B cell (primary cell): ENCODE data around the gene JPT1. TPM values are rescaled to one million over a fixed set of nuclear protein-coding genes. Genes with fewer than 3 reads are reported as not detected.
A peak's percentile ranks its signal among the peaks of the same experiment; 100 is the strongest.

ENCODE experiments used
- ATAC-seq: fragments of 200-7000 bp; cut with Tn5 transposase; one replicate; pipeline ENCODE4 v1.10.0; 2021; ENCODE audit warnings: low read depth, mild to moderate bottlenecking, moderate number of reproducible peaks, moderate library complexity
- CTCF ChIA-PET: fragments of 350-600 bp; sonication (Branson Sonifier 250); formaldehyde crosslinking; loops from one replicate; lab custom pipeline; 2021; ENCODE audit warnings: antibody characterized with exemption, inconsistent platforms; lab: Charles Lee
- POLR2A ChIA-PET: fragments of 350-600 bp; sonication (Branson Sonifier 250); formaldehyde crosslinking; loops from one replicate; lab custom pipeline; 2021; ENCODE audit warnings: antibody characterized with exemption; lab: Charles Lee
- DNase-seq: peaks from one replicate; pipeline ENCODE4 v3.0.0; 2013
- H2AFZ ChIP-seq: 2 replicates; pipeline ENCODE4 v1.6.1; 2012; ENCODE audit warnings: mild to moderate bottlenecking, low read depth, low read length; ENCODE audit not compliant: insufficient read depth, poor library complexity, severe bottlenecking
- H3K27ac ChIP-seq, 2 donors: 1 replicate in 1 of 2; 2 replicates in 1 of 2; pipeline ENCODE4 v1.5.1; 2012 to 2013; ENCODE audit warnings: low read length in 2 of 2, mild to moderate bottlenecking in 2 of 2, moderate library complexity in 1 of 2
- H3K27me3 ChIP-seq, 4 experiments: fragments of 200-600 bp in 1 of 4; sonication (generic) in 1 of 4; replicated peaks in 1 of 4; 1 replicate in 2 of 4; 2 replicates in 2 of 4; pipeline versions ENCODE4 v1.6.1 to v1.7.0; 2013 to 2016; ENCODE audit warnings: low read length in 3 of 4, mild to moderate bottlenecking in 2 of 4, mixed read lengths in 1 of 4, moderate library complexity in 1 of 4; ENCODE audit not compliant: insufficient read depth in 4 of 4, control insufficient read depth in 3 of 4; ENCODE audit errors: control extremely low read depth in 1 of 4
- H3K36me3 ChIP-seq, 2 experiments: replicated peaks in 1 of 2; 1 replicate in 1 of 2; 2 replicates in 1 of 2; pipeline versions ENCODE4 v1.6.1 to v1.7.1; 2013; ENCODE audit warnings: low read length in 1 of 2; ENCODE audit not compliant: insufficient read depth in 2 of 2, control insufficient read depth in 1 of 2; ENCODE audit errors: control extremely low read depth in 1 of 2, extremely low read depth in 1 of 2
- H3K4me1 ChIP-seq, 2 donors: fragments of 200-600 bp in 1 of 2; sonication (generic) in 1 of 2; 1 replicate in 1 of 2; 2 replicates in 1 of 2; pipeline versions ENCODE4 v1.5.1 to v1.6.1; 2013 to 2017; ENCODE audit warnings: low read length in 2 of 2; ENCODE audit not compliant: control insufficient read depth in 2 of 2, insufficient read depth in 2 of 2
- H3K4me2 ChIP-seq: replicated peaks from 2 replicates; pipeline ENCODE3; 2012; ENCODE audit warnings: mild to moderate bottlenecking, low read depth, low read length; ENCODE audit not compliant: poor library complexity, severe bottlenecking
- H3K4me3 ChIP-seq, 5 experiments: fragments of 200-600 bp in 1 of 5; sonication (generic) in 1 of 5; 1 replicate in 3 of 5; 2 replicates in 2 of 5; pipeline versions ENCODE4 v1.5.1 to v1.7.0; 2011 to 2016; ENCODE audit warnings: low read length in 4 of 5, mild to moderate bottlenecking in 4 of 5, low read depth in 2 of 5, control low read depth in 1 of 5, moderate library complexity in 1 of 5; ENCODE audit not compliant: insufficient read depth in 1 of 5; ENCODE audit errors: control extremely low read depth in 1 of 5, extremely low read depth in 1 of 5
- H3K79me2 ChIP-seq: fragments of 200-600 bp; sonication (generic); one replicate; pipeline ENCODE4 v1.6.0; 2016; ENCODE audit warnings: low read length; ENCODE audit not compliant: control insufficient read depth, insufficient read depth
- H3K9ac ChIP-seq: fragments of 200-600 bp; sonication (generic); 2 replicates; pipeline ENCODE4 v1.6.1; 2017; ENCODE audit warnings: mild to moderate bottlenecking, low read length, moderate library complexity
- H3K9me3 ChIP-seq, 3 donors: one replicate each; pipeline versions ENCODE4 v1.6.1 to v1.7.1; 2013; ENCODE audit warnings: low read length in 2 of 3; ENCODE audit not compliant: control insufficient read depth in 2 of 3, insufficient read depth in 1 of 3; ENCODE audit errors: control extremely low read depth in 1 of 3
- H4K20me1 ChIP-seq: 2 replicates; pipeline ENCODE4 v1.6.0; 2012; ENCODE audit warnings: mild to moderate bottlenecking, low read length; ENCODE audit not compliant: insufficient read depth, control insufficient read depth, poor library complexity, severe bottlenecking
- H3K27ac Mint-ChIP-seq: one replicate; pipeline ENCODE4 v1.8.0; 2021; ENCODE audit warnings: mixed read lengths
- H3K27me3 Mint-ChIP-seq: one replicate; pipeline ENCODE4 v1.8.0; 2021; ENCODE audit warnings: mixed read lengths
- H3K4me1 Mint-ChIP-seq: one replicate; pipeline ENCODE4 v1.8.0; 2021; ENCODE audit warnings: mixed read lengths
- H3K4me3 Mint-ChIP-seq: one replicate; pipeline ENCODE4 v1.8.0; 2021; ENCODE audit warnings: mixed read lengths
- H3K9me3 Mint-ChIP-seq: one replicate; pipeline ENCODE4 v1.8.0; 2022; ENCODE audit warnings: mixed read lengths; ENCODE audit not compliant: insufficient read depth
- EZH2 ChIP-seq: IDR thresholded peaks from 2 replicates; pipeline ENCODE4 v1.6.1; 2012; ENCODE audit warnings: borderline replicate concordance, low read depth, mild to moderate bottlenecking, moderate library complexity, low read length; ENCODE audit not compliant: insufficient read depth, poor library complexity, severe bottlenecking
- WGBS: methylation state at CpG from one replicate; pipeline ENCODE4 v1.1.5; 2013; ENCODE audit warnings: missing lambda C conversion rate; ENCODE audit not compliant: insufficient coverage; 5-methylcytosine and 5-hydroxymethylcytosine counted together
- intact Hi-C: fragments of 100-400 bp; cut with micrococcal nuclease; formaldehyde crosslinking; loops from one replicate; pipeline ENCODE4 v1.10.0; 2022
- polyA plus RNA-seq: library from polyadenylated mRNA; depleted of rRNA; stranded (reverse); fragments of >200 nt; gene quantifications from 2 replicates; pipeline ENCODE4 v1.2.3, GENCODE V29; 2012
- total RNA-seq, 2 donors: library from RNA; stranded (reverse); fragments of 120-200 nt in 1 of 2; gene quantifications; 1 replicate in 1 of 2; 2 replicates in 1 of 2; pipeline versions ENCODE4 v1.2.3 to v1.2.4, GENCODE V29; 2013 to 2022
- TF ChIP-seq, protein P1 (sequence below): fragments of 200-600 bp; IDR thresholded peaks from one replicate; pipeline ENCODE4 v1.8.0; 2022; ENCODE audit warnings: antibody characterized with exemption, mild to moderate bottlenecking

Gene JPT1
- total and polyA plus RNA-seq, 2 donors (not counting 1 experiment from before 2014, with no cell fraction given) = 34.8 to 37.6 TPM

DNA sequence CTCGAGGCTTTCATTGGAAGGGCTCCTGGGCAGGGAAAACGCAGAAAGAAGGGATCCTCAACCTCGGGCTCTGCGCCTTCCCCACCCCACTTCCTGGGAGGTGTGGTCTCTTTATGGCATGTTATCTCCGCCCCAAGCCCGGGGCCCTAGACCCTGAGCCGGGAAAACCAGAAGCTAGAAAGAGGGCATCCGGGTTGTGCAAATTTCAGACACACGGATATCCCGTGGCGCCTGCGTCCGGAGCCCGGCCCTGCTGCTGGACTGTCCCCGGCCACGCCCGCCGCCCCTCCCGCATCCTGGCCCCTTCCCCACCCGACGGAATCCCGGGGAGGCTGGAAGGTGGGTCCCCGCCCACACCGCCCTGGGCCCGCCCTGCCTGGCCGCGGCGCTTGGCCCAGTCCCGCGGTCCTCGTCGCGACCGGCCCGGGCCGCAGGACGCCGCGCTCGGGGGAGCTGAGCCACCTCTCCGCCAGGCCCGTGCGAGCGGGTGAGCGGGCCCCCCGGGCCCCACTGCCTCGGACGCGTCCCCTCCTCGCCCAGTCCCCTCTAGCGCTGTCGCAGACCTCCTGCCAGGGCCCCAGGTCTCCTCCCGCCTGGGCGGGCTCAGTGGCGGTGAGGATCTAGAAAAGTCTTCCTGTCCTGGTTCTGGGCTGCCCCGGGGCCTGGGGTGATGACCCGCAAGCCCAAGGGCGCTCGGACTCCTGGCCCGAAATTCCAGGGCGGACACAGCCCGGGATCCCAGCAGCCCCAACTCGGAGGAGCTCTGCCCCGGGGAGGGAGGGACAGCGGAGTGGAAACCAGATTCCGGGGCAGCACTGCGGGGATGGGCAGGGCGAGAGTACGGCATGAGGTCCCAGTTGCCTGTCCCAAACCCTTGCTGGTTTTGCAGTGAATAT lies 66.5 kb downstream of the JPT1 start, which contains the start of gene SLC16A5:
SLC16A5 (plus strand) TSS at position 397 of the 896 bp plus-strand sequence. CDS start 5,683 bp downstream, outside the sequence.
- POLR2A ChIA-PET = interaction anchor here (0.6 to 1.2 kb wide), 4 partner anchors 10 to 769 kb away, joined by 3 to 5 read pairs (median 4); no protein-coding TSS in a partner anchor

More for the DNA sequence above, 66.5 kb downstream of the JPT1 start, which contains the start of gene SLC16A5:
- H3K4me1 ChIP-seq = peaks cover 11 to 19% of the 10 kb centered on the region in 2 donors
- ATAC-seq (peak; percentile 78), DNase-seq (peak; percentile 57)
- no peaks in the 10 kb centered on the region for H4K20me1 ChIP-seq
- peak within 1 kb of the TSS; percentile 5 to 70 for H3K27ac ChIP-seq
- no peaks in the 10 kb centered on the region for H3K36me3 ChIP-seq
- intact Hi-C loops = no loop called here
- H3K27me3 ChIP-seq = peaks cover 0 to 7% (median 0%) of the 10 kb centered on the region in 4 experiments
- peak within 1 kb of the TSS; percentile 80 for H3K9ac ChIP-seq
- no peaks in the 10 kb centered on the region for H3K79me2 ChIP-seq
- CTCF ChIA-PET = interaction anchor here (1.1 to 2.9 kb wide), 4 partner anchors 17 to 76 kb away, joined by 3 to 9 read pairs (median 5); partner anchors contain the start of gene MRPL58
- 2% methylated on average over 66 of the region's 69 CpGs for WGBS
- H3K9me3 ChIP-seq = no peaks in the 10 kb centered on the region
- Mint-ChIP-seq H3K4me1 (peaks cover 16% of the 10 kb centered on the region), H3K4me3 (peak within 1 kb of the TSS; percentile 83), H3K27me3 (peaks cover 4% of the 10 kb centered on the region), H3K9me3 (no peaks in the 10 kb centered on the region), H3K27ac (peak within 1 kb of the TSS; percentile 76)
- no peak for TF ChIP-seq EZH2
- TF ChIP-seq, protein P1, sequence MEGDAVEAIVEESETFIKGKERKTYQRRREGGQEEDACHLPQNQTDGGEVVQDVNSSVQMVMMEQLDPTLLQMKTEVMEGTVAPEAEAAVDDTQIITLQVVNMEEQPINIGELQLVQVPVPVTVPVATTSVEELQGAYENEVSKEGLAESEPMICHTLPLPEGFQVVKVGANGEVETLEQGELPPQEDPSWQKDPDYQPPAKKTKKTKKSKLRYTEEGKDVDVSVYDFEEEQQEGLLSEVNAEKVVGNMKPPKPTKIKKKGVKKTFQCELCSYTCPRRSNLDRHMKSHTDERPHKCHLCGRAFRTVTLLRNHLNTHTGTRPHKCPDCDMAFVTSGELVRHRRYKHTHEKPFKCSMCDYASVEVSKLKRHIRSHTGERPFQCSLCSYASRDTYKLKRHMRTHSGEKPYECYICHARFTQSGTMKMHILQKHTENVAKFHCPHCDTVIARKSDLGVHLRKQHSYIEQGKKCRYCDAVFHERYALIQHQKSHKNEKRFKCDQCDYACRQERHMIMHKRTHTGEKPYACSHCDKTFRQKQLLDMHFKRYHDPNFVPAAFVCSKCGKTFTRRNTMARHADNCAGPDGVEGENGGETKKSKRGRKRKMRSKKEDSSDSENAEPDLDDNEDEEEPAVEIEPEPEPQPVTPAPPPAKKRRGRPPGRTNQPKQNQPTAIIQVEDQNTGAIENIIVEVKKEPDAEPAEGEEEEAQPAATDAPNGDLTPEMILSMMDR = no peak
- peak within 1 kb of the TSS; percentile 85 for H2AFZ ChIP-seq
- peak within 1 kb of the TSS; percentile 98 for H3K4me2 ChIP-seq
- H3K4me3 ChIP-seq = peak within 1 kb of the TSS in 4 of 5 experiments; percentile 53 to 76 (median 60)
